Prostate gland (tissue), 2 donors: ENCODE data around the gene ITGB4. TPM values are rescaled to one million over a fixed set of nuclear protein-coding genes. Genes with fewer than 3 reads are reported as not detected.

ENCODE experiments used
- DNase-seq: peaks from one replicate; pipeline ENCODE4 v3.0.0-alpha.2; 2019; ENCODE audit warnings: low spot score
- H3K27ac ChIP-seq, 2 donors: fragments of 200-600 bp; sonication (generic); 2 replicates each; pipeline ENCODE4 v1.5.1; 2017 to 2019
- H3K27me3 ChIP-seq: fragments of 200-600 bp; sonication (generic); replicated peaks from 2 replicates; pipeline ENCODE4 v1.5.1; 2019; ENCODE audit not compliant: insufficient read depth
- H3K36me3 ChIP-seq, 2 donors: fragments of 200-600 bp; sonication (generic); 1 replicate in 1 of 2; 2 replicates in 1 of 2; pipeline versions ENCODE4 v1.5.1 to v1.8.1; 2017 to 2019
- H3K4me1 ChIP-seq: fragments of 200-600 bp; sonication (generic); replicated peaks from 2 replicates; pipeline ENCODE4 v1.5.1; 2019
- H3K4me3 ChIP-seq, 2 donors: fragments of 200-600 bp; sonication (generic); 2 replicates each; pipeline ENCODE4 v1.5.1; 2017 to 2019
- H3K9me3 ChIP-seq: fragments of 200-600 bp; sonication (generic); 2 replicates; pipeline ENCODE4 v1.5.1; 2017
- POLR2A ChIP-seq: fragments of 450-650 bp; IDR thresholded peaks from one replicate; pipeline ENCODE4 v1.6.1; 2016; ENCODE audit warnings: antibody characterized with exemption, mild to moderate bottlenecking
- POLR2AphosphoS5 ChIP-seq: sonication (generic); formaldehyde crosslinking; IDR thresholded peaks from one replicate; pipeline ENCODE4 v1.6.1; 2017; ENCODE audit warnings: antibody characterized with exemption
- WGBS: methylation state at CpG from one replicate; pipeline ENCODE4 v1.1.5; 2018; 5-methylcytosine and 5-hydroxymethylcytosine counted together
- intact Hi-C: fragments of 100-400 bp; cut with DNase I; formaldehyde crosslinking; loops from one replicate; pipeline ENCODE4 v1.14.2; 2022
- total RNA-seq, 2 donors: library from RNA; depleted of rRNA; stranded (reverse); fragments of >200 nt; gene quantifications; one replicate each; pipeline ENCODE4 v1.1.0, GENCODE V29; 2016
- TF ChIP-seq, protein P1 (sequence below), 4 experiments: fragments of 200-600 bp in 2 of 4; fragments of 450-650 bp in 2 of 4; sonication (generic) in 2 of 4; IDR thresholded peaks; 1 replicate in 3 of 4; 2 replicates in 1 of 4; pipeline ENCODE4 v1.5.1; 2016 to 2019; ENCODE audit warnings: antibody characterized with exemption in 4 of 4, mild to moderate bottlenecking in 2 of 4, moderate library complexity in 2 of 4

ITGB4 gene
- total RNA-seq, 2 donors from 2014 or later, result 81.0 to 105 TPM

GRCh38 chr17:75730065-75730464, 8.8 kb downstream of the ITGB4 start:
- Histone ChIP-seq H3K36me3 (peaks cover 0 to 2% of the 10 kb centered on the region in 2 donors), H3K4me3 (no peak overlapping the region), H3K4me1 (no peaks in the 10 kb centered on the region), H3K27ac (no peak overlapping the region), H3K27me3 (no peaks in the 10 kb centered on the region), H3K9me3 (no peaks in the 10 kb centered on the region)
- intact Hi-C loops, result no loop called here
- WGBS, result 89% methylated on average over 24 of the region's 24 CpGs
- TF ChIP-seq, protein P1, sequence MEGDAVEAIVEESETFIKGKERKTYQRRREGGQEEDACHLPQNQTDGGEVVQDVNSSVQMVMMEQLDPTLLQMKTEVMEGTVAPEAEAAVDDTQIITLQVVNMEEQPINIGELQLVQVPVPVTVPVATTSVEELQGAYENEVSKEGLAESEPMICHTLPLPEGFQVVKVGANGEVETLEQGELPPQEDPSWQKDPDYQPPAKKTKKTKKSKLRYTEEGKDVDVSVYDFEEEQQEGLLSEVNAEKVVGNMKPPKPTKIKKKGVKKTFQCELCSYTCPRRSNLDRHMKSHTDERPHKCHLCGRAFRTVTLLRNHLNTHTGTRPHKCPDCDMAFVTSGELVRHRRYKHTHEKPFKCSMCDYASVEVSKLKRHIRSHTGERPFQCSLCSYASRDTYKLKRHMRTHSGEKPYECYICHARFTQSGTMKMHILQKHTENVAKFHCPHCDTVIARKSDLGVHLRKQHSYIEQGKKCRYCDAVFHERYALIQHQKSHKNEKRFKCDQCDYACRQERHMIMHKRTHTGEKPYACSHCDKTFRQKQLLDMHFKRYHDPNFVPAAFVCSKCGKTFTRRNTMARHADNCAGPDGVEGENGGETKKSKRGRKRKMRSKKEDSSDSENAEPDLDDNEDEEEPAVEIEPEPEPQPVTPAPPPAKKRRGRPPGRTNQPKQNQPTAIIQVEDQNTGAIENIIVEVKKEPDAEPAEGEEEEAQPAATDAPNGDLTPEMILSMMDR (IDR thresholded peaks at IDR 0.05), result no peak
- TF ChIP-seq POLR2A, result no peak
- TF ChIP-seq POLR2AphosphoS5, result no peak
- DNase-seq, result no peak

GRCh38 chr17:75731086-75731715, 9.9 kb downstream of the ITGB4 start:
- no peaks in the 10 kb centered on the region for H3K27me3 ChIP-seq
- H3K36me3 ChIP-seq, result peaks cover 0 to 2% of the 10 kb centered on the region in 2 donors
- no peak overlapping the region for H3K4me3 ChIP-seq
- H3K9me3 ChIP-seq, result no peaks in the 10 kb centered on the region
- no peak overlapping the region for H3K27ac ChIP-seq
- intact Hi-C loops, result no loop called here
- H3K4me1 ChIP-seq, result no peaks in the 10 kb centered on the region
- 91% methylated on average over 24 of the region's 26 CpGs for WGBS
- TF ChIP-seq, protein P1 (IDR thresholded peaks at IDR 0.05), result no peak
- TF ChIP-seq POLR2A (no peak), POLR2AphosphoS5 (no peak)
- DNase-seq, result no peak

DNA sequence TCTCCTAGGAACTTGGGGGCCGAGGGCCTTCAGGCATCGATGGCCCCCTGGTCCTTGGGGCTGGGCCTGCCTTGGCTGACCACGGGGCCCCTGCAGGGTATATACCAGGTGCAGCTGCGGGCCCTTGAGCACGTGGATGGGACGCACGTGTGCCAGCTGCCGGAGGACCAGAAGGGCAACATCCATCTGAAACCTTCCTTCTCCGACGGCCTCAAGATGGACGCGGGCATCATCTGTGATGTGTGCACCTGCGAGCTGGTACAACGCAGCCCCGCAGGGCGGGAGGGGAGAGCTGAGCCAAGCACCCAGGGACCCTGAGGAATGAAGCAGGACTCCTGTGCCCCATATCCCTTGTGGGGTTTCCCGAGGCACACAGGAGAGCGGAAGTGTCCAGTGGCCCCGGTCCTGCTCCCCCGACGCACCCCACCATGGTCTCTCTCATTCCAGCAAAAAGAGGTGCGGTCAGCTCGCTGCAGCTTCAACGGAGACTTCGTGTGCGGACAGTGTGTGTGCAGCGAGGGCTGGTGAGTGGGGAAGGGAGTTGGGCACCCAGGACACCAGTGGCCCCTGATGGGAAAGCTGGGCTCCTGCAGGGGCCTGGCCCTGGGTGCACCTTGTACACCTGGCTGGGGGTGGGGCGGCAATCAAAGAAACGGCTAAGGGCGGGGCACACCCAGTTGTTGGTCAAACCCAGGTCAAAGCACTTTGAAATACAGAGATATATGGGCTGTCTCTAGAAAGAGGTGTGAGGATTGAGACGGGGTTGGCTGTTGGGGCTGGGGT, 10.6 kb downstream of the ITGB4 start:
- H3K27me3 ChIP-seq, result no peaks in the 10 kb centered on the region
- peaks cover 0 to 2% of the 10 kb centered on the region in 2 donors for H3K36me3 ChIP-seq
- DNase-seq, result no peak
- H3K27ac ChIP-seq, result no peak overlapping the region
- intact Hi-C loops, result no loop called here
- 90% methylated on average over 27 of the region's 31 CpGs for WGBS
- H3K4me3 ChIP-seq, result no peak overlapping the region
- H3K9me3 ChIP-seq, result no peaks in the 10 kb centered on the region
- no peak for TF ChIP-seq POLR2AphosphoS5
- H3K4me1 ChIP-seq, result no peaks in the 10 kb centered on the region

DNA sequence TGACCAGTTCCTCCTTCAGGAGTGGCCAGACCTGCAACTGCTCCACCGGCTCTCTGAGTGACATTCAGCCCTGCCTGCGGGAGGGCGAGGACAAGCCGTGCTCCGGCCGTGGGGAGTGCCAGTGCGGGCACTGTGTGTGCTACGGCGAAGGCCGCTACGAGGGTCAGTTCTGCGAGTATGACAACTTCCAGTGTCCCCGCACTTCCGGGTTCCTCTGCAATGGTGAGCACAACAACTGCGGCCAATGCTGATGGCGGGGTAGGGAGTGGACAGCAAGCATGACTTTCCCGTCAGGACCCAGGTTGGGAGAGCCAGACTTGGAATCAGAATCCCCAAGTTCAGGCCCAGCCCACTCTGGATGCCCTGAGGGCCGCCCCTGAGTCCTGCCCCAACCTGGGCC, 12.2 kb downstream of the ITGB4 start:
- intact Hi-C loops, result no loop called here
- peaks cover 0 to 2% of the 10 kb centered on the region in 2 donors for H3K36me3 ChIP-seq
- no peak for DNase-seq

GRCh38 chr17:75734674-75735294, 13.5 kb downstream of the ITGB4 start:
- Histone ChIP-seq H3K4me1 (no peaks in the 10 kb centered on the region), H3K27me3 (no peaks in the 10 kb centered on the region), H3K4me3 (no peak overlapping the region), H3K36me3 (peaks cover 0 to 2% of the 10 kb centered on the region in 2 donors), H3K27ac (no peak overlapping the region), H3K9me3 (no peaks in the 10 kb centered on the region)
- WGBS, result 77% methylated on average over 4 of the region's 4 CpGs
- intact Hi-C loops, result no loop called here
- no peak for DNase-seq
- TF ChIP-seq POLR2AphosphoS5 (no peak), POLR2A (no peak)
- TF ChIP-seq, protein P1 (IDR thresholded peaks at IDR 0.05), result no peak

More for the DNA sequence above, 12.2 kb downstream of the ITGB4 start:
- Histone ChIP-seq H3K27ac (no peak overlapping the region), H3K4me1 (no peaks in the 10 kb centered on the region), H3K4me3 (no peak overlapping the region), H3K27me3 (no peaks in the 10 kb centered on the region), H3K9me3 (no peaks in the 10 kb centered on the region)
- WGBS, result 94% methylated on average over 18 of the region's 18 CpGs
- TF ChIP-seq POLR2AphosphoS5, result no peak
- TF ChIP-seq, protein P1 (IDR thresholded peaks at IDR 0.05), result no peak
- TF ChIP-seq POLR2A, result no peak
